Spleen (tissue), 7 donors: ENCODE results near the gene LTBR.

Source experiments
- POLR2A ChIP-seq, 3 donors: fragments of 450-650 bp; IDR thresholded peaks; one replicate each; pipeline ENCODE4 v1.5.1; 2017; ENCODE audit warnings: antibody characterized with exemption in 3 of 3, mild to moderate bottlenecking in 1 of 3
- POLR2AphosphoS5 ChIP-seq, 3 donors: sonication (generic); formaldehyde crosslinking; IDR thresholded peaks; one replicate each; pipeline ENCODE4 v1.5.1; 2017; ENCODE audit warnings: antibody characterized with exemption in 3 of 3
- TF ChIP-seq, protein P1 (sequence below), 11 experiments: fragments of 200-600 bp in 7 of 11; fragments of 450-650 bp in 4 of 11; sonication (generic) in 4 of 11; IDR thresholded peaks in 8 of 11; conservative IDR thresholded peaks in 3 of 11; 1 replicate in 7 of 11; 2 replicates in 4 of 11; pipeline versions ENCODE4 v1.4.0 to v1.8.0; 2016 to 2021; ENCODE audit warnings: antibody characterized with exemption in 11 of 11, inconsistent platforms in 4 of 11, mild to moderate bottlenecking in 1 of 11
- donor health status: DM: no; HTN: no; CAD: no; lungs with moderate emphysema.
- donor health status: DM: no; HTN: no; CAD: no.
- donor health status: DM: no; HTN: no; CAD: no.

DNA sequence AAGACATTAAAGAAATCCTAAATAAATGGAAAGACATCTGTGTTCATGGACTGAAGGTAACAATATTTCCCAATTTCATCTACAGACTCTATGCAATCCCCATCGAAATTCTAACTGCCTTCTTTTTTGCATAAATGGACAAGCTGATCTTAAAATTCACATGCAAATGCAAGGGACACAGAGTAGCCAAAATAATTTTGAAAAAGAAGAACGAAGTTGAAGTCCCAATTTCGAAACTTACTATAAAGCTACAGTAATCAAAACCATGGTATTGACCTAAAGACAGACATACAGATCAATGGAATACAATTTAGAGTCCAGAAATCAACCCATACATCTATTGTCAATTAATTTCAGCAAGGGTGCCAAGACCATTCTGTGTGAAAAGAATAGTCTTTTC is 44.4 kb downstream of the LTBR start:
- TF ChIP-seq POLR2AphosphoS5 (IDR thresholded peaks at IDR 0.05) (no peak), POLR2A (IDR thresholded peaks at IDR 0.05) (no peak)
- TF ChIP-seq, protein P1, sequence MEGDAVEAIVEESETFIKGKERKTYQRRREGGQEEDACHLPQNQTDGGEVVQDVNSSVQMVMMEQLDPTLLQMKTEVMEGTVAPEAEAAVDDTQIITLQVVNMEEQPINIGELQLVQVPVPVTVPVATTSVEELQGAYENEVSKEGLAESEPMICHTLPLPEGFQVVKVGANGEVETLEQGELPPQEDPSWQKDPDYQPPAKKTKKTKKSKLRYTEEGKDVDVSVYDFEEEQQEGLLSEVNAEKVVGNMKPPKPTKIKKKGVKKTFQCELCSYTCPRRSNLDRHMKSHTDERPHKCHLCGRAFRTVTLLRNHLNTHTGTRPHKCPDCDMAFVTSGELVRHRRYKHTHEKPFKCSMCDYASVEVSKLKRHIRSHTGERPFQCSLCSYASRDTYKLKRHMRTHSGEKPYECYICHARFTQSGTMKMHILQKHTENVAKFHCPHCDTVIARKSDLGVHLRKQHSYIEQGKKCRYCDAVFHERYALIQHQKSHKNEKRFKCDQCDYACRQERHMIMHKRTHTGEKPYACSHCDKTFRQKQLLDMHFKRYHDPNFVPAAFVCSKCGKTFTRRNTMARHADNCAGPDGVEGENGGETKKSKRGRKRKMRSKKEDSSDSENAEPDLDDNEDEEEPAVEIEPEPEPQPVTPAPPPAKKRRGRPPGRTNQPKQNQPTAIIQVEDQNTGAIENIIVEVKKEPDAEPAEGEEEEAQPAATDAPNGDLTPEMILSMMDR (IDR thresholded peaks at IDR 0.05 in 8 of 11, conservative IDR thresholded peaks at IDR 0.05 in 3 of 11) = no peak
